Right ventricle myocardium inferior (tissue), 1 donor: ENCODE measurements around the gene ARHGEF11. TPM values are rescaled to one million over a fixed set of nuclear protein-coding genes. Genes with fewer than 3 reads are reported as not detected.

Source experiments
- ATAC-seq: fragments of 200-7000 bp; cut with Tn5 transposase; one replicate; pipeline ENCODE4 v1.9.1; 2020; ENCODE audit warnings: mild to moderate bottlenecking, moderate library complexity
- DNase-seq: peaks from one replicate; pipeline ENCODE4 v3.0.0; 2021; ENCODE audit errors: missing footprints
- intact Hi-C: fragments of 100-400 bp; cut with DNase I; formaldehyde crosslinking; loops from one replicate; pipeline ENCODE4 v1.11.0; 2022
- total RNA-seq: library from RNA; stranded (reverse); fragmentation: NEBNext Ultra II Directional; extraction: Animal tissue kit (Norgen Biotek cat#: 25700); gene quantifications from one replicate; pipeline ENCODE4 v1.2.1, GENCODE V29; 2021
- donor health status: DM: no; HTN: yes; CAD: no; lungs with severe emphysema.

The ARHGEF11 gene
- total RNA-seq, 1 donor from 2014 or later, result 29.3 TPM

DNA sequence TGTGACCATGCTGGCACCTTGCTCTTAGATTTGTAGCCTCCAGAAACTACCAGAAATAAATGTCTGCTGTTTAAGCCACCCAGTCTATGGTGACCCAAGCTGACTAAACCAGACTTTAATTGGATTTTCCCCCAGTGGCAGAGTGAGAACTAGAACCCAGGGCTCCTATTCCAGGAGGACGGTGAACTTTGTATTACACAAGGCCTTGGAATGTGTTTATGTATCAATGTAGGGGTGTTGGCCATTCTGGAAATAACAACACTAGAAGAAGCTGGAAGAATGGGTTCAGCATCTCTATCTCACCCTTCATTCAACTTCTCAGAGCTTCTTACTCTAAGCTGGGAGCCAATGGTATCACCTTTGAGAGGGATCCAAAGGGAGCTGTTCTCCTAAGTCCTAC is 37.0 kb downstream of the ARHGEF11 start:
- ATAC-seq (no peak), DNase-seq (no peak)
- intact Hi-C loops, result no loop called here

DNA sequence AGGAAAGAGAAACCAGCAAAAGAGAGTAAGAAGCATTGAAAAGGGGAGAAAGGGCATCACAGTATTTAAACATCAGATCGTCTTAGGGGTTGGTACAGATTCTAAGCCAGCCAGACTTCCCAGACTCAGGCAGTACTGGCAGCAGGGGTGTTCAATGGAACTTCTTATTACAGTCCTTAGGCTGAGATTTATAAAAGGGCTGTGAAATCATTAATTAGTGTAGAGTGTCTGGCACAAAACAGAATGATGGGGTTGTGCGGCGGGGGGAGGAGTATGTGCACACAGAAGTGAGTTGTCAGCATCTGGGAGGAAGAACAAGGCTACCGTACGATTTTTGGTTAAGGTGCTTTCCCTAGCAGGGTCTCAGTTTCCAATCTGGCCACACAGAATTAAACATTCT is 38.2 kb downstream of the ARHGEF11 start:
- DNase-seq (no peak), ATAC-seq (no peak)
- intact Hi-C loops, result no loop called here

DNA sequence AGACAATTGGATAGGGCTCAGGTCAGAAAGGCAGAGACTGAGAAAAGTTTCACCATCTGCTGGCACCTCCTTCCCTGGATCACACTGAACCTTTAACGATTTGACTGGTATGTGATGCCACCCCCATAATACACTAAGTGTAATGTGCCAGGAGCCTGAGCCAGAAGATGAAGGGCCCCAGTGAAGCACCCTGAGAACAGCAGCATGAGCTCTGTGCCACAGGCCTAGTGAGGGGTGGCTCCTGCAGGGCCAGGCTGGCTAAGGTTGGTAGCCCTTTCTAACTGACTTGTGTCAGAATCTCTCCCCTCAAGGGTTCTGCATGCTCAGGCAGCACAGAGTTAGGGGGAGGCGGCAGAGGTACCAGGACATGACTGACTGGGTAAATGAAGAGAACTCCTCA is 38.9 kb downstream of the ARHGEF11 start:
- ATAC-seq, result no peak
- intact Hi-C loops, result no loop called here
- no peak for DNase-seq

DNA sequence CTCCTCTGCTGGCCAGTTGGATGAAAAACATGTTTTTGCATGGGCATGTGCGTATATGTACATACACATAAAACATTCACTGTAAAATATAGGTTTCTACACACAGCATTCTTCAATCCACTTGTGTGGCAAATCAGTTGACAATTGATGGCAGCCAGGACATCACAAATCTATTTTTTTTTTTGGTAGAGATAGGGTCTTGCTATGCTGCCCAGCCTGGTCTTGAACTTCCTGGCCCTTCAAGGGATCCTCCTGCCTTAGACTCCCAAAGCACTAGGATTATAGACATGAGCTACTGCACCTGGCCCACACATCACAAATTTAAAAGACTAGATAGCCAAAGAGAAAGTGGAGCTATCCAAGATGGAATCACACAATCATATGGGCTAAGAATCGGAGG is 39.6 kb downstream of the ARHGEF11 start:
- DNase-seq, result no peak
- intact Hi-C loops, result no loop called here
- ATAC-seq, result no peak

DNA sequence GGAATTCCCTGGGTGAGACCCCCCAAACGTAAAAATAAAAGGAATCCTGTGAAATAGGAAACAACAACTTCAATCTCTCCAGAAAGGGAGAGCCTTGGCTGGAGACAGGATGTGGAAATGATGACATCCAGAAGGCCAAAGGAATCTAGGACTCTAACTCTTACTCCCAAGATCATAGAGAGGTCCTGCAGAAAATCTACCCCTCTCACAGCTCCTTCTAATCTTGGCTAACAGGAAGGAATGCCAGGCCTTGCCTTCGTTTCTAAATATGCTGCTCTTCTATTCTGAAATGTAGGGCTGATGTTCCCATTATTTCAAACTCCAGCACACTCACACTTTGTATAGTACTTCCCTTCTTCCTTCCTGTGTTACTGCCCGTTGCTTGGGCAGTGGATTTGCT is 40.7 kb downstream of the ARHGEF11 start:
- DNase-seq, result no peak
- no peak for ATAC-seq
- intact Hi-C loops, result no loop called here

DNA sequence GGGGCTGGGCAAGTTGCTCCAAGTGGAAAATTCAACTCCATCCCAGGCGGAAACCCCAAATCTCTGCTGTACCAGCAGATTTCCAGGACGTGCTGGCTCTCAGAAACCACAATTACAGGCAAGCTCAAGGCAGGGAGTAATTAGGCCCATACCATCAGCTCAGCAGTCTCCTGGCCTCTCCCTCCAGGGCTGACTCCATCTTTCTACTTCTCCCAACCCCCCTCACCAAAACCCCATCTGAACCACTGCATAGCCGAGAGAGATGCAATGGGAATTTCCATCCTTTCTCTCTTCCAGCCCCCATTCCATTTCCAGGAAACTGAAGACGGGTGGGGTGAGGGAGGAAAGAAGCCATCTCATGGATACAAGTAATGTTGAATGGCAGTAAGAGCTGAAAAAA is 41.2 kb downstream of the ARHGEF11 start:
- ATAC-seq, result no peak
- no peak for DNase-seq
- intact Hi-C loops, result no loop called here

DNA sequence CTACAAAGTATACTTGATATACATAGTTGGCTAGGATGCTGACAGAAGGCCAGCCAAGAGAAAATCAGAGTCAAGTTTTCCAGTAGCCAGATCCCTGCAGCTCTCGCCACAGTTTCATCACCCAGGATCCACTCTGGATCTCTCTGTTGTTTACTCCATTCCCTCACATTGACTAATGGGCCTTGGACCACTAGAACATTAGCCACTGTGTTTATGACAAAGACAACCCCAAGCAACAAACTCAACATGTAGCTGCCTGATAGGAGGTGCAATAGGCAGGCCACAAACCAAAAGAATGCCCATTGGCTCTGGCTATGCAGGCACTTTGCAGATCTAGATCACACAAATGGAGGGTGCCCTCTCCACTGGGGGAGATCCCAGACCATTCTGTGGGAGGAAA is 44.2 kb downstream of the ARHGEF11 start:
- DNase-seq (no peak), ATAC-seq (no peak)
- intact Hi-C loops, result no loop called here

DNA sequence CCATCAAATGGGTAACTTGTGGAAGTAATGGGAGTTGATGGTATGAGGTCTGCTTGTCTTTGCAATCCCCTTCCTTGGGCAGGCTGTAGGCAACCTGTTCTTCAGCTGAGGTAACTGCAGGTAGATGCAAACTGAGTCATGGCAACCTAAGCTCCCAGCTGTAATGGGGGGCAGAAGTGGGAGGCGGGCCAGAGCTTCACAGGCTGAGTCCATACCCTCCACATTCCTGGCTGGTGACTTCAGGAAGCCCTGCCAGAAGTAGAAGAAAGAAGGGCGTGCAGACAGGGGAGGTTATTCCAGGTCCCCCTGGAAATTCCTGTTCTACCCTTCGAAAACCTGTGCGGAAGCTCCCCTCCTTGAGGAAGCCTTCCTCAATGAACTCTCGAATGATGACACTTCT is 44.9 kb downstream of the ARHGEF11 start:
- ATAC-seq (no peak), DNase-seq (no peak)
- intact Hi-C loops, result no loop called here

DNA sequence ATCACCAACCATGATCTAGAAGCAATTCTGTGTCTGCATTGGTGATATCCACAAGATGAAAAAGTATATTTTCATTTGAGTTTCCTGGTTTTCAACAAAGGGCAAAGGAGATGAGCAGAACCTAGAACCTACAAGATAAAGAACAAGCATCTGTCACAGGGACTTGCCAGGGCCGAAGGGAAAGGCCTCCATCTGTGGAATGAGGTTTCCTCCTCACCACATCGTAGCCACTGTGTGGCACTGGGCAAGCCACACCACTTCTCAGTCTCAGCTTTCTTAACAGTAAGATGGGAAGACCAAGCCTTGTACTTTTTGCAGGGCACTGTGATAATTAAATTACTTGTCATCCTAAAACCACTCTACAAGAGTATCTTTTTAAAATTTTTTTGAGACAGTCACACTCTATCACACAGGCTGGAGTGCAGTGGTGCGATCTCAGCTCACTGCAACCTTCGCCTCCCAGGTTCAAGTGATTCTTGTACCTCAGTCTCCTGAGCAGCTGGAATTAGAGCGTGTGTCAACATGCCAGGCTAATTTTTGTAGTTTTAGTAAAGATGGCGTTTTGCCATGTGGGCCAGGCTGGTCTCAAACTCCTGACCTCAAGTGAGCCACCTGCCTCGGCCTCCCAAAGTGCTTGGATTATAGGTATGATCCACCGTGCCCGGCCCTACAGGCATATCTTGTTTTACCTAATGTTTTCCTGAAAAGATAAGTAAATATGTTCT is 45.8 kb downstream of the ARHGEF11 start:
- no peak for ATAC-seq
- intact Hi-C loops, result no loop called here

DNA sequence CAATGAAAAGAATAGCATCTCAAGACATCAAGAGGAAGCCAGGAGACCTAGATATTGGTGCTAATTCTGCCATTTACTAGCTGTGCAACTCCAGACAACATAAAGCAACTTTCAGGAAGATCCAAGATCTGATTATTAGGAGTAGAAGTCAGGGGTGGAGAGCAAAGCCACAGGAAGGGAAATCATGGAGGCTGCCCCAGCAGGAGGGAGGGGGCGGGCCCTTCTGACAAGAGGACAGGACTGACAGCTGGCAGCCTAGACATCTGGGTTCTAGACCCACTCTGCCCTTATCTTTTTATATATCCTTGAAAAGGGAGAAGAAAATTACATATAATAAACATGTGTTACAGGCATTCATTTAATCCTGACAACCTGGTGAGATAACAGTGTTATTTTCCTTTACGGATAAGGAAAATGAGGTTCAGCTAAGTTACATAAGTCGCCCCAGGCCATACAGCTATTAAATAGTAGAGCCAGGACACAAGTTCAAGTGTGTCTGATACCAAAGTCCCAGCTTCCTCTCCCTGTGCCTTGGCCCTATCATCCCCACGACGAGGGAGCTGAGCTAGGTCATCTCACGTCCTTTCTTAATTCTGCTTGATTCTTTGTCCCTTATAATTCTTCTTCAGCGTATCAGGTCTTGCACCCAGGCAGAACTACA is 46.6 kb downstream of the ARHGEF11 start:
- intact Hi-C loops, result no loop called here
- ATAC-seq (no peak), DNase-seq (no peak)

More for the DNA sequence above, 45.8 kb downstream of the ARHGEF11 start:
- DNase-seq, result no peak

DNA sequence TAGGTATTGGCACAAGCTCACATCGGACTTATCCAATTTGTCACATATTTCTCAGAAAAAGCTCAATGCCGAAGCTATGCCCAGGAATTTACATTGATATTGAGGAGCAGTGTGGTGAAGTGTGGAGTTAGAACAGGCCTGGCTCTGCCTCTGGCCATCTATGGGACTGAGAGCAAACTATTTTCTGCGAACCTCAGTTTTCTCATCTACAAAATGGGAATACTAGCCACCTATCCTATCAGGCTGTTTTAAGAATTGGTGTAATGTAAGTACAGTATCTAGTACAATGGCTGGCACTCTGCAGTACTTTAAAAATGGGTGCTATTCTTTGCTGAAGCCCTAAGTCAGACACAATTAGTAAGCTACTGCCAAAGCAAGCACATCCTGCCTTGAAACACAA is 47.2 kb downstream of the ARHGEF11 start:
- ATAC-seq, result no peak
- intact Hi-C loops, result no loop called here
- DNase-seq, result no peak

DNA sequence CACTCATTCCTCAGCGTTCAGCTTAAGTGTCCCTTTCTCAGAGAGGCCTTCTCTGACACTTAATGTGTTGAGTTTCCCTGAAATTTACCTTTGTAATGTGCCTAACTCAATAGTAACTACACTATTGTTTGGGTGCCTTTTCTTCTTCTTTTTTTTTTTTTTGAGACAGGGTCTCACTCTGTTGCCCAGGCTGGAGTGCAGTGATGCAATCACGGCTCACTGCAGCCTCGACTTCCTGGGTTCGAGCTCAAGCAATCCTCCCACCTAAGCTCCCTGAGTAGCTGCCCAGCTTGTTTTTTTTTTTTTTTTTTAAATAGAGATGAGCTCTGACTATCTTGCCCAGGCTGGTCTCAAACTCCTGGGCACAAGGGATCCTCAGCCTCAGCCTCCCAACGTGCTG is 50.1 kb downstream of the ARHGEF11 start:
- ATAC-seq (no peak), DNase-seq (no peak)
- intact Hi-C loops, result no loop called here

DNA sequence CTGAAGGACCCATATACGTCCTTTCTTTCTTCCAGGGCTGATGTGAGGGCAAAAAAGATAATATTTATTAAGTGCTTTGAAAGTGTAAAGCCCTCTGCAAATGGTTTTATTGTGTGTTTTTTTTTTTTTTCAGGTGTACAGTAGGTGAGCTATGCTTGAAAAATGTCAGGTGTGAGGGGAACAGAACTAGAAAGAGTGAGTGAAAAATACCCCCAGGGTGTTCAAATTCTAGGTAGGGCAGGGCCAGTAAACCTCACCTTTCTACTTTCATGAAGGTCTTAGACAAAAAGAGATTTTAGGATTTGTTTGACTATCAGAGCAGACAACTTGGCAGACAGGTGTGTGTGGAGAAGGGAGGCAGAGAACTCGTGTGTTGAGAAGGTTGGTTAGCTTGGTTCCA is 51.3 kb downstream of the ARHGEF11 start:
- intact Hi-C loops, result no loop called here
- DNase-seq (no peak), ATAC-seq (no peak)

DNA sequence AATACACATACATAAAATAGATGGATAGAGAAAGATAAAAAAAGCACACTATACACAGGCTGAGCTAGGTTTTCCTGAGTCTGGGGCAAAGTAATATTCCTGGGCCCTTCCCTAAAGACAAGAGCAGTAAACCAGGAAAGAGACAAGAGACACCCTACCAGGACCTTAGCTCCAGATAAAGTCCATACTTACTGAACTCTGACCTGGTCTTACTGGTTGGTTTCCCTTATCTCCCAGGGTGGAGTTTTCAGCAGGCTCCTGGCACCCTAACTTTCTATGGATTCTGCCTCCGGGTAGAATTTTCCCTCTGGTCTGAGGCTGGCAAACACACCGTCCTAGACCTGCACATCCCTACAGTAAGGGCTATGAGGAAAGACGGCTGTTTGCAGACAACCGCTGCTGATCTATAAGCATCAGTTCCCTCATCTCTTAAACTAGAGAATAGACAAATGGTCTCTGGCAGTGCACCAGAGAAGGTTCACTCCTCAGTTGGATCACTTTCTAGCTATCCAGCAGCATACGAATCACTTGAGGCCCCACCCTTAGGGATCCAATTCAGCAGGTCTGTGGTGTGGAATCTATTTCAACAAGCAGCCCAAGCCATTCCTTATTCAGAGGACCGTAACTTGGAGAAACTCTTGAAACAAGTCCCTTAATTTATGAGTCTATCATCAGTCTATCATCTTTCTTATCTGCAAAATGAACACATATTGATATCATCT is 52.0 kb downstream of the ARHGEF11 start:
- ATAC-seq (no peak), DNase-seq (no peak)
- intact Hi-C loops, result no loop called here

DNA sequence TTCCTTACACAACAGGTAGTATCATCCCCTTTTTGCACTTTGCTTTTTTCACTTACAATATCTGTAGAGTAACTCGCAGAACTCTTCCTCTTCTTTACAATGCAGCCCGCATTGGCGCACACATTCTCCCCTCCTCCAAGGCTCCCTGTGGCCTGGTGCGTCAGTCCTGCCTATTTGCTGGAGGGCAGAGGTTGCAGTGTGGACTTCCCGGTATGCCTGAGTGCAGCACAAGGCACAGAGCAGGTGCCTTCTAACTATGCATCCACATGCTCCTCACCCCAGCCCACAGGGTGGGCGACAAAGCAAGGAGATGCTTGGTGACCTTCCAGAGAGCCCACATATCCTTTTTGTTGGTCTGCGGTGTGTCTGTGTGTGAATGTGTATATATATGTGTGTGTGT is 53.3 kb downstream of the ARHGEF11 start:
- intact Hi-C loops, result no loop called here
- ATAC-seq (no peak), DNase-seq (no peak)

DNA sequence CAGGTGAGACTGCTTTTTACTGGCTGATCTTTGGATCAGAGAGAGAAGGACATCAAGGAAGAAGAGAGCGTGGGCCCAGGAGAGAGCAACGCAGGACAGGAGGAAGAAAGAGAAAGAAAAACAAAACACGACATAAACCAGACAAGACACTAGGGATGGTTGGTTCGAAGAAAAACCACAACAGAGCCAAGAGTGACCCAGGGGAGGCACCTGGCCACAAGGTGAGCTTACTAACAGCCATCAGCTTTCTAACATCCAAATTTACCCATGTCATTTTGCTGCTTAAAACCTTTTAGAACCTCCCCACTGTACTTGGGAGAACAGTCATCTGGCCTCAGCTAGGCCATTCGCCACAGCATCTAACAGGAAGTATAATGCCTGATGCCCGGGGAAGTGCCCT is 57.8 kb downstream of the ARHGEF11 start:
- ATAC-seq (no peak), DNase-seq (no peak)
- intact Hi-C loops, result loop anchor here (10.0 kb wide), 1 partner anchor 87 kb away; no protein-coding TSS in a partner anchor

DNA sequence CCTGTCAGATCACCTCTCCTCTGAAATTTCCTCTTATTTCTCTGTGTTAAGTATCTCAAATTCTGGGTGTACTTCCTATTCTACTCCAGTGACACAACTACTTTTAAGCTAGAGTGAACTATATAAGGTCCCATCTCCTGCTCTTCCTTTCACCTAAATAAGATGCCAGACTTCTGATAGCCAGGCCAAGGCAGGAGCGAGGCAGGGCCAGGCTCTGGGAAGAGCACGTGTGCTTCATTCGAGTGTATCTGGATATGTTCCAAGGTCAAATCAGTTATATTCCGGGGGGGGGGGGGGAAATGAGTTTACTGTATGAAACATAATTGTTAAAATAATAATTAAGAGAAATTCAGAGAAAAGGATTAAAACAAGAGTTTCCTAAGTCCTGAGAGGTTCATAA is 65.0 kb downstream of the ARHGEF11 start:
- intact Hi-C loops, result loop anchor here (10.0 kb wide), 1 partner anchor 94 kb away; no protein-coding TSS in a partner anchor
- no peak for DNase-seq
- ATAC-seq, result no peak

DNA sequence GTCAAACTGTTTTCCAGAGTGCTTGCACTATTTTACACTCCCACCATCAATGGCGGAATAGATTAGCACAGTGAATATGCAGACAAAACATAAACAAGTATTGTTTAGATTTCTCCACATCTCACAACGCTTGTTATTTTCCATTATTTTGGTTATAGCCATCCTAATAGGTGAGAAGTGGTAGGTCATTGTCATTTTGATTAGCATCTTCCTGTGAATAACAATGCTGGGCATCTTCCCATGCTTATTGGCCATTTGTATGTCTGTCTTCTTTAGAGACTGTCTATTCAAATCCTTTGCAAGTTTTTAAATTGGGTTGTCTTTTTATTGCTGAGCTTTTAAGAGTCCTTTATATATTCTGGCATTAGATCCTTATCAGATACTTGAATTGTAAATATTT is 70.5 kb downstream of the ARHGEF11 start:
- DNase-seq (no peak), ATAC-seq (no peak)
- intact Hi-C loops, result no loop called here

DNA sequence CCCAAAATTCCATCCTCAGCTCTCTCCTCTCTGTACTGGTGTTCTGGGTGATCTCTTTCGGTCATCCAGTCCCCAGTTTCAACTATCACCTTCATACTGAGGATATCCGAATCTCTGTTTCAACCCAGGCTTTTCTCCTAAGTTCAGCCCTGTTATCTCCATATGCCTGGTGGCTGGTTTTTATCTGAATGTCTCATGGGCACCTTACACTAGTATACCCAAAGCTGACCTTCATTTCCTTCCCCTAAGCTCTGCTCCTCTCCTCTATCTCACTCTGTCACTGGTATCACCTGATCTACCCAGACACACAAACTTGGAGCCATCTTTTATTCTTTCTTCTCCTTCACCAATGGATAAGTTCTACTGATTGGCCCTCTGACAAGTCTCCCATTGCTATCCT is 72.1 kb downstream of the ARHGEF11 start:
- intact Hi-C loops, result no loop called here
- ATAC-seq, result no peak
- DNase-seq, result no peak

DNA sequence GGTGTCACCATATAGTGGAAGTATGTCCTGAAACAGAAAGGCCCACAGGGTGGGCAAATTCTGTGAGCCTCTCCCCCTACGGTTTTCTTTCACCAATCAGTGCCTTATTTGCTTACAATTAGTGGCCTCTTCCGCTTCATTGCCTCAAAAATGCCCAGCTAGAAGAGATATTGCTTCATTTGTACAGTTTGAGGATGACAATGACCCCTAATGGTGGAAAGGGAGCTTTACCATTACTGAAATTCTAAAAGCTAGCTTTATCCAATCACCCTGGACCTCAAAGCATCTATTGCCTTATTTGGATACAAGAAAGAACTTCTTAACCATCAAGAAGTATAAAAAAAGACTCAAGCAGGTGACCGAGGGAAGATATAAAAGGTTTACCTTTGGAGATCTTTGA is 75.5 kb downstream of the ARHGEF11 start:
- intact Hi-C loops, result no loop called here
- ATAC-seq (no peak), DNase-seq (no peak)
